HG02763 (cell line): Measurements from ENCODE around the gene NT5C.
"Not testable (repeated sequence)": the region's sequence is repeated elsewhere in the genome, so short reads cannot be mapped to it uniquely, and the experiment has no call there.

Source experiments
- ATAC-seq: cut with Tn5 transposase; IDR thresholded peaks from one replicate; pipeline ENCODE4 v1.9.1; 2021; ENCODE audit warnings: mild to moderate bottlenecking, moderate library complexity; ENCODE audit not compliant: unreplicated experiment

Gene NT5C

DNA sequence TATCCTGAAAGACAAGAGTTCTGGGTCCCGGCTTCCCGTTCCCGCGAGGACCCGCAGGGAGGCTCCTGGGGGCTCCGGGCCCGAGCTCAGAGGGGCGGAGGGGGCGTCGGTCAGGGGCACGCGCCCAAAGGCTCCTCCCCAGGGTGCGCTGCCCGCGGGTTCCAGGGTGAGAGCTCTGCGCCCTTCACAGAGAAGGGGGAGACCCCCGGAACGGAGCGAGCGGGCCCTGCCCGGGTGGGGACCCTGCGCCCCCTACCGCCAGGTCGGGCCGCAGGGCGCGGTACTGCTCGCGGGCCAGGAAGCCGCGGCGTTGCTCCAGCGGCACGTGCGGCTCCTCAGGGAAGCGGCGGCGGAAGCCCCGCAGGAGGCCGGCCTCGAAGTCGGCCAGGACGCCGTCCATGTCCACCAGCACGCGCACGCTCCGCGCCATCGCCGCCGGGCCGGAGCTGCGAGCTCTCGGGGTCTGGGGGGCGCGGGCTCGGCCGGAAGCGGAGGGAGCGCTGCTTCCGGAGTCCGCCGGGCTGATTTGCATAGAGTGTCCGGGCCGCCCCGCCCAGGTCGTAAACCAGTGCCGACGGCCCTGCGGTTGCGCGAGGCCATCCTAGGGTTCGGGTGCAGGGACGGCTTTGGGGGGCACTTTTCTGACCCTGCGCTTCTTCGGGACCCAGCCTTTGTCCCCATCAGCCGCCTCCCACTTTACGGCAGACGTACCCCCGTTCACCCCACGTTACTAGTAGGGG, at the start of gene NT5C:
NT5C (minus strand) TSS at position 465 of the 740 bp plus-strand sequence; CDS start at position 430, 35 bp downstream.
- peak; percentile 75 for ATAC-seq

DNA sequence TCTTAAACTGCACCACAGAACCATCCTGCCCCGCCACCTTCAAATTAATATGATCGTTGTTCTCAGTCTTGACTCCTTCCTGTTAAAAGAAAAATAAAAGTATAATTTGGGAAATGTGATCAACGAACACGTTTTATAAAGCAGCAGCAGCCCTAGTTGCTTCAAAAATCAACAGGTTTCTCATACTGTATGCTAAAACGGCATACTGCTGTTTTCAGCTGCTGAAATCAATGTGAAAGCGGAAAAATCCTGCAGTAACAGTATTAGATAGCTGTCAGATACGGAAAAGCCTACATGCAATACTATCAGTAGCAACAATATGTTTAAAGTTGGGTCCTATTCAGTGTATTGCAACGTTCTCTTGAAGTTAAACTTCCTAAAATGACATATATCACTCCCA, 49.6 kb upstream of the NT5C start:
- ATAC-seq: no peak

DNA sequence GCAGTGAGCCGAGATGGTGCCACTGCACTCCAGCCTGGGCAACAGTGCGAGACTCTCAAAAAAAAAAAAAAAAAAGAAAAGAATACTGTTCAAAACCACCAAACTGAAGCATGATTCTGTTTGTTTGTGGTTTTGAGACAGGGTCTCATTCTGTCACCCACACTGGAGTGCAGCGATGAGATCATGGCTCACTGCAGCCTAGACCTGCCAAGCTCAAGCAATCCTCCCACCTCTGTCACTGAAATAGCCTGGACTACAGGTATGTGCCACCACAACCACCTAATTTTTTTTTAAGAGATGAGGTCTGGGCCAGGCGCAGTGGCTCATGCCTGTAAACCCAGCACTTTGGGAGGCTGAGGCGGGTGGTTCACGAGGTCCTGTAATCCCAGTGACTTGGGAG, 46.9 kb upstream of the NT5C start:
- no peak for ATAC-seq

DNA sequence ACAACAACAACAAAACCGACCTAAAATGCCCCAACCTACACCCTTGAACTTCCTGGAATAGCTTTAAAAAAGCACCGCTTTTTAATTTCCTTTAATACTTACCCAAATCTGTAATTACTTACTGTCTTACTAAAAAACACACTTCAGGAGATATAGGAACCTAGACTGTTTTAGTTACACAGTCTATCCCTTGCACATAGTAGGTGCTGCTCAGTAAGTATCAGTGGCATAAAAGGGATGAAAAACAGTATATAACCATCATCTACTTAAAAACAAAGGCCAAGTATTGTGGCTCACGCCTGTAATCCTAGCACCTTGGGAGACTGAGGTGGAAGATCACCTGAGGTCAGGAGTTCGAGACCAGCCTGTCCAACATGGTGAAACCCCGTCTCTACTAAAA, 45.1 kb upstream of the NT5C start:
- ATAC-seq: no peak

DNA sequence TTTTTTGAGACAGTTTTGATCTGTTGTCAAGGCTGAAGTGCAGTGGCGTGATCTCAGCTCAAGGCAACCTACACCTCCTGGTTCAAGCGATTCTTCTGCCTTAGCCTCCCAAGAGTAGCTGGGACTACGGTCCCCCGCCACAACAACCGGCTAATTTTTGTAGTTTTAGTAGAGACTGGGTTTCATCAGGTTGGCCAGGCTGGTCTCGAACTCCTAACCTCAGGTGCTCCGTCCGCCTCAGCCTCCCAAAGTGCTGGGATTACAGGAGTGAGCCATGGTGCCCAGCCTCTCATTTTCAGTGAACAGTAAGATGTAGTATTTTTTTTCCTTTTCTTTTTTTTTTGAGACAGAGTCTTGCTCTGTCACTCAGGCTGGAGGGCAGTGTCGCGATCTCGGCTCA, 43.5 kb upstream of the NT5C start:
- ATAC-seq: no peak

DNA sequence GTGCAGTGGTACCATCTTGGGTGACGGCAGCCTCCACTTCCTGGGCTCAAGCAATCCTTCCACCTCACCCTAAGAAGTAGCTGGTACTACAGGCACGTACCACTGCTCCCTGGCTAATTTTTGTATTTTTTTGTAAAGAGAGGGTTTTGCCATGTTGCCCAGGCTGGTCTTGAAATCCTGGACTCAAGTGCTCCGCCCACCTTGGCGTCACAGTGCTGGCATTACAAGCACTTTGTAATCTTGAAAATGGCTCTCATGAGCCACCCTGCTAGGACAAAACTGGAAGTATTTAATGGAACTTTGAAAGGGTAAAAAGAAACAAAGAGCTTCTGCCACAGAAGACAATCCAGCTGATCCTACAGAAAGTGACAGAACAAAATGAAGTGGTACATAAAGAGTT, 42.0 kb upstream of the NT5C start:
- ATAC-seq: no peak

DNA sequence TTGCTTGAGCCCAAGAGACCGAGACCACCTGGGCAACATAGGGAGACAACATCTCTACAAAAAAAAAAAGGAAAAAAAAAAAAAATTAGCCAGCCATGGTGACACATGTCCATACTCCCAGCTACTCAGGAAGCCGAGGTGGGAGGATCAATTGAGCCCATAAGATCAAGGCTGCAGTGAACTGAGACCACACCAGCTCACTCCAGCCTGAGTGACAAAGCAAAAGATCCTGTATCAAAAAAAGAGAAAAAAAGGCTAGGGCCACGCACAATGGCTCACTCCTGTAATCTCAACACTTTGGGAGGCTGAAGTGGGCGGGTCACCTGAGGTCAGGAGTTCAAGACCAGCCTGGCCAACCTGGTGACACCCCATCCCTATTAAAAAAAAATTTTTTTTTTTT, 37.5 kb upstream of the NT5C start:
- ATAC-seq: no peak

DNA sequence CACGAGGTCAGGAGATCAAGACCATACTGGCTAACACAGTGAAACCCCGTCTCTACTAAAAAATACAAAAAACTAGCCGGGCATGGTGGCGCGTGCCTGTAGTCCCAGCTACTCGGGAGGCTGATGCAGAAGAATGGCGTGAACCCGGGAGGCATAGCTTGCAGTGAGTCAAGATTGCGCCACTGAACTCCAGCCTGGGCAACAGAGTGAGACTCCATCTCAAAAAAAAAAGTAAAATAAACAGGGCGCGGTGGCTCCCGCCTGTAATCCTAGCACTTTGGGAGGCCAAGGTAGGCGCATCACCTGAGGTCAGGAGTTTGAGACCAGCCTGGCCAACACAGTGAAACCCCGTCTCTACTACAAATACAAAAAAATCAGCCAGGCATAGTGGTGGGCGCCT, 33.1 kb upstream of the NT5C start:
- not testable (repeated sequence) for ATAC-seq

DNA sequence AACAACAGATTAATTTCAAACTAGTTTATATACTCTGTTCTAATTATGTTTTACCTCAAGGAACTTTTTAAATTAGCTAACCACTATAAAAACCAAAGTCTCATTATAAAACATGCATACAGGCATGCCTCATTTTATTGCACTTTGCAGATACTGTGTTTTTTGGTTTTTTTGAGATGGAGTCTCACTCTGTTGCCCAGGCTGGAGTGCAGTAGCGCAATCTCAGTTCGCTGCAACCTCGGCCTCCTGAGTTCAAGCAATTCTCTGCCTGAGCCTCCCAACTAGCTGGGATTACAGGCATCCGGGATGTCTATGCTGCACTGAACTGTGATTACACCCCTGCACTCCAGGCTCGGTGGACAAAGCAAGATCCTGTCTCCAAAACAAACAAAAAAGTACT, 31.5 kb upstream of the NT5C start:
- ATAC-seq: no peak

DNA sequence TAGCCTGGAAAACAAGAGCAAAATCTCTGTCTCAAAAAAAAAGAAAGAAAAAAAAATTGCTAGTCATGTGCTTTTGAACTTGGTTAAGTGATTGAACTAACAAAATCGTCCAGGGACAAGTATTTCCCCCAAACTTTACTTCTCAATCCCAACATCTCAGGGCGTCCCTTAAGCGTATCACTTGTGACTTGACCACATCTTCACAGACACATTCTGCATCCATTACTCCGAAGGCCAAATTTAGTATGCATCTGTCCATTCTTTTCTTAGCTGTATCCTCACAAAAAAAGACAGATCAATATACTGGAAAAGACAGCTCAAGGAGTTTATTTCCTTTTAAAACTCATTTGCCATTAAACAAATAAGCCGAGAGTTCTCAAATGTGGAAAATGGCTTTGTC, 28.7 kb upstream of the NT5C start:
- ATAC-seq: no peak

DNA sequence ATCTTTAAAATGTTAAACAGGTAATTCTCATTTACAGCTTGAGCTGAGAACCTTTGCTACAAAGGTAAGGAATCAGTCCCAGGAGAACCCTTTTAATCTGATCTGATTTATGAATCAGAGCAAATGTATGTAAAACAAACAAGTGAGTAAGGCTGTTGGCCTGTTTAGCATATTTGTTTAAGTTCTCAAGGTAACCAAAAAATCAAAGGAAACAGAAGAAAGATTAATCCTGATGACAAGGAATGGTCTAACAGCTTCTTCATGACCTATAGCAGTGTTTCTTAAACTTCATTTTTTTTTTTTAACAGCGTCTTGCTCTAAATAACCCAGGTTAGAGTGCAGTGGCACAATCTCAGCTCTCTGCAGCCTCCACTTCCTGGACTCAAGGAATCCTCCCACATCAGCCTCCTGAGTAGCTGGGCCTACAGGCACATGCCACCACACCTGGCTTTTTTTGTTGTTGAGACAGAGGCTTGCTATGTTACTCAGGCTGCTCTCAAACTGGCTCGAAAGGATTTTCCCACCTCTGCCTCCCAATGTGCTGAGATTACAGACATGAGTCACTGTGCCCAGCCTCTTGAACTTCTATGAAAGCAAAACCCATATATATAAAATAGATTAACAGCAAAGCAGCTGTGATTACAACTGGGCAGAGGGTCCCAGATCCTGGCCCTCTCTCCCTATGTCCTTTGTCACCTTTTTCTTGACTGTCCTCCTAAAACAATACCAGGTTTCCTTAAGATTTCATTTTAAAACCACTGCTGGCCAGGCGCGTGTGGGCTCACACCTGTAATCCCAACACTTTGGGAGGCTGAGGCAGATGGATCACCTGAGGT, 27.9 kb upstream of the NT5C start:
- ATAC-seq: no peak

DNA sequence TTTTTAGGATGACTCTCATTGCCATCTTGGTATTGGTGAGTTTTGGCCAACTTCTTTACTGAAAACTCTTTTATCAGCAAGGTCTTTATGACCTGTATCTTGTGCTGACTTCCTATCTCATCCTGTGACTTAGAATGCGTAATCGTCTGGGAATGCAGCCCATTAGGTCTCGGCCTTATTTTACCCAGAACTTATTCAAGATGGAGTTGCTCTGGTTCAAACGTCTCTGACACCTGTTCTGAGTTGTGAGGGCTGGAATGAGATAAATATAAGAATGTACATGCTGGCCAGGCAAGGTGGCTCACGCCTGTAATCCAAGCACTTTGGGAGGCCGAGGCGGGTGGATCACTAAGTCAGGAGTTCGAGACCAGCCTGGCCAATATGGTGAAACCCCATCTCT, 26.9 kb upstream of the NT5C start:
- not testable (repeated sequence) for ATAC-seq

DNA sequence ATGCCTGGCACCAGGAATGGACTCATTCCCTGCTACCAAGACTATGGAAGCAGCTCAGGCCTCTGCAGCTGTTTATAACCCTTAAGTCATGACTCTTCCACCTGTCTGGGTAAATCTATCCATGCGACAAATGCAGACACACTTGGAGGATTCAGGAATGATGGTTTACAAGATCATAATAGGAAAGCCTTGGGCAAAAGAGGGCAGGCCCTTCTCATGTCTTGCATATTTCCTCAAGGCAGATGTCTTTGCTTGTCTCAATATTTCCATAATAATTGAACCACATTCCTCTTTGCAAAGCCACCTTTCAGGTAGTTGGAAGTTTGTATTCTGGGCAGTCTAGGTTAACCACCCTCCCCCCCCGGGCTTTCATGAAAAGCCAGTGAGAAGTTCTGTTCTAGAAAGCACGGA, 23.7 kb upstream of the NT5C start:
- no peak for ATAC-seq

DNA sequence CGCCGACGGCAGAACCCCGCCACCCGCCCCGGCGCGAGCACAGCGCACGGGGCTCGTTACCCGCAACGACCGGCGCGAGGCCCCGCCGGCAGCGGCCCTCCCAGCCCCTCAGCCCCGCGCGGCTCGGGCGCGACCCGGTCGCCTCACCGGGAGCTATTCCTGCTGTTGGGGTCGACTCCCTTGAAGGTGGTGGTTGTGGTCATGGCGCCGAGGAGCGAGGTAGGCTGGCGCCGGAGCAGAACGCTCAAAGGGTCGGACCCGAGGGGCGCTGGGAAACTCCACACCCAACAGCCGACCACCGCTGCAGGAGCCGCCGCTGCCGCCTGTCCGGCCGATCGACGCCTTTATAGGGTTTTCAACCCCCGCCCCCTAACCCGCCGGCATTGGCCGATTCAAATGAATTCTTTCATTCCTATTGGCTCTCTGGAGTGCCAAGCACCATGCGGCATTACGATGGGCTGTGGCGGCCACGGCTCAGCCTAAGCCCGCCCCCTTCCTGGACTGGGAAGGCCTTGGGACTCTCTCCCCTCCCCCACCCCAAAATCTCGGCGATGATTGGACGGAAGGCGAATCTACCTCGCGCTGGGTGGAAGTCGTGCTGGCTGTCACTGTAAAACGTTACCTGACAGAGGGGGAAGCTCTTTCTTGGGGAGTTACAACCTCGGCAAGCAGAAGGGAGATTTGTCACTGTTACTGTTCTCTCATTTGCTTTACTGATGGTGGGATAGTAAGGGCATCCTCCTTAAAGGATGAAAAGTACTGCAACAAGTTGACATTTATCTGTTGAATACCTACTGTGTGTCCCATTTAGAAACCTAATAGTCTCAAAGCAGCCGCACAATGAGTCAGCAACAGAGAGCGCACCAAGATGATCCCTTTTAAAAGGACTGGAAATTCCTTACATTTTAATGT, 22.9 kb upstream of the NT5C start, which contains the start of gene JPT1:
JPT1 (minus strand) TSS at position 318 of the 912 bp plus-strand sequence; CDS start at position 203, 115 bp downstream.
- peak; percentile 96 for ATAC-seq

DNA sequence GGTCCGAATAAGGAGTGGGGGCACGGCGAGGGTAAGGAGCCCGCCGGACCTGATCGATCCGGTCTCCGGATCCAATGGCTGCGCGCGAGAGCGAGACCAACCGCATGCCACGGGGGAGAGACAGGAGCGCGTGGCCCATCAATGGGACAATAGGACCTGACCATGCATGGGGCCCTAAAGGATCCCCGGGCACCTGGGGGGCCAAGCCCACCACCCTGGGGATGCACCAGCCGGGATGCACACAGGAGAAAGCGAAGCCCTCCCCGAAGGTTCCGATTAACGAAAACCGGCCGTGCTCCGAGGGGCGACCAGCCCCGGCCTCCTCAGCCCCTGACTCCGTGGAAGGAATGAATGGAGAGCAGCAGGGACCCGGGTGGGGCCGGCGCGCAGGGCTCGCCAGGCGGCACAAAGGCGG, 22.2 kb upstream of the NT5C start:
- ATAC-seq: peak; percentile 18

DNA sequence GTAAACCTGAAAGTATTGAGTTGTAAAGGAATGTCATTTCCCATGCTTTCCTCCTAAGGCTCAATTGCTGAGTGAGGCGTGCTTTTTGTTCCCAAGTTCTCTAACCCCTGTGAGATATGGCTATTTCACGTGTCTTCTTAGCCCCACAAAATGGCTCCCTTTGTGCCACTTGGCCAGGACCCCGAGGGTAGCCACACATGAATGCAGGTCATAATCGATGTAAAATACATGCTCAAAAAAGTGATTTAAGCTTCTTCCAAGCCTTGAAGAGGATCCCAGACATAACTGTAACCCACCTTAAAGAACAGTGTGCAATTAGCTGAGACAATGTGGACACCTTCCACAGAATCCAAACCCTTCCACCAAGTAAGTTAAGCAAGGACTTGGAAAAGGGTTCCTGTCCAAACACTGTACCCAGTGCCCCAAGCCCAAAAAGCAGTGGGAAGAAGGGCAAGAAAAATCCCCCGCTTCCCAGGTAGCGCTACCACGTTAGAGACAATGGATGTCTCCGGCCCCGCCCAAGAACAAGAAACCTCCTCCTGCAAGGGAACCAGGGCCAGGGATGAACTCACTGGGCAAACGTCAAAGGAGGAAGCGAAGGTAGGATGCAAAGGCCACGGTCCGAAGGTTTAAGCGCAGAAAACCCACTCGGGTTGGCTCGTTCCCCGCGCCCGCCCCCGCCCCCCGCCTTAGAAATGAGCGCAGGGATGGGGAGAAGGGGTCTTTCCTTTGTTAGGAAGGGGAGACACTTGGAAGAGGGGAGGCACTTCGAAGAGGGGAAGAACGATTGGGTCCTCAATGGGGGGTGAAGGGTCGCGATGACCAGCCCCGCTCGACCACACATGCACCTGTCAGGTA, 21.6 kb upstream of the NT5C start:
- ATAC-seq: no peak

DNA sequence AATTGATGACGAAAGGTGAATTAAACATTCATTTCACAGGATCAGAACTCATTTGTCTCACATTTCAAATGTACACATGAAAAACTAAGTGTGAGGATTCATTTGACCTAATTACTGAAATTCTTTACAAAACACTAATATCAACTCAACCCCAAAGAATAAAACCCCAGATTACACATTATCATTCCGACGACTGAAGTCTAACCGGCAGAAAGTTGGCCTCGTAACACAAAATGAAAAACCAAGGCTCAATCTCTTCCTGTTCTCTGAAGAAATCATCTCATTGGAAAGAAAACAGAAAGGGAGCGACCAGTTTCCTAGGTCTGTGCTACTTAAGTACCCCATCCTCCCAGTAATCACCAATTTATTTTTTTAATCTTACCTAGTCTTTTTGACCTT, 21.0 kb upstream of the NT5C start:
- no peak for ATAC-seq

DNA sequence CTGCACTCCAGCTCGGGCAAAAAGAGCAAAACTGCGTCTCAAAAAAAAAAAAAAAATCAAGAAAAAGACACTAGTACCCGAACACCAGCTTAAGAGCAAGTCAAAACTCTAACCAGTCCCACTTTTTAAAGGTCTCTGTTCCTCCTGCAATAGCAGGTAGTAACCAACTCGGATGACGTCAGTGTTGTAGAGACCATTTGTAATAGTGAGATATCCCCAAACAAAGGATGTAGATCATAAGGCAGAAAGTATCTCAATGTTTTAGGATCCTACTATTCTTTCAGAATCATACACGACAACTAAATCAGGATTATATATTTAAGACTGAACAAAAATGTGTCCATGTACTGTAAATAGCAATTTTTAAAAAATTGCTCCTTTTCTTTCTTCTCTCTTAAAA, 20.4 kb upstream of the NT5C start:
- ATAC-seq: no peak

DNA sequence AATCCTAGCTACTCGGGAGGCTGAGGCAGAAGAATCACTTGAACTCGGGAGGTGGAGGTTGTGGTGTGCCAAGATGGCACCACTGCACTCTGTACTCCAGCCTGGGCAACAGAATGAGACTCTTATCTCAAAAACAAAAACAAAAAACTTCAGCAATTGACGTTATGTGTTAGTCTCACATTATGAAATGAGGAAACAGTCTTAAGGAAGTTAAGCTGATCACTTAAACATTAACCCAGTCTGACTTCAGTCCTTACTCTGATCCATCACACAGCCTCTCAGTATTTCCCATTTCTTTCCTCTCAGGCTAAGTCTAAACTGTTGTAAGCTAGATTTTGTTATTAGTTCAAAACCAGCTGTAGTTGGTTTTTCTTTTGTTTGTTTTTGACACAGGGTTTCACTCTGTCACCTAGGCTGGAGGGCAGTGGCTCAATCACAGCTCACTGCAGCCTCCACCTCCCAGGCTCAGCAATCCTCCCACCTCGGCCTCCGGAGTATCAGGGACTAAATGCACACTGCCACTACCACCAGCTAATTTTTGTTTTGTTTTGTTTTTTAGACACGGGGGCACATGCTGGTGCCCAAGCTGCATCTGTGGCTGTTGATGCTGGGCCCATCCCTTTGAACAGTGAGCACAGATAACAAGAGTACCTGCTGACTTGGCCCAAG, 16.5 kb upstream of the NT5C start:
- ATAC-seq: no peak

DNA sequence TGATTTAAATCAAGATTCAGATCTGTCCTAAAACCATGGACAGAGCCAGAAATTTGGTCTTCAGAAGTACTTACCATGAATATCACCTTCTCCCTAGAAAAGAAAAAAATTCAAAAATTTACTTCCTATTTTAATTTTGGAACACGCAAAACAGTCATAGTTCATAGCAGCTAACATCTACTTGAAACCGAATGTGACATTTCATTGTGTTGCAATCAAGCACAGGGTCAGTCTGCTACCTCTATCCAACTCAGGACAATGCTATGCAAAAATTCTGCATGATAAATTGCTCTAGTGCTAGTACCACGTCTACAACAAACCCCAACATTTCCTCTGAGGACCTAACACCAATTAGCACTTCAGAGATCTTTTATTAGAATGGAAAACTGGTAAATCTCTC, 15.1 kb upstream of the NT5C start:
- no peak for ATAC-seq
